HepG2 (cell line): Measurements from ENCODE around the gene PLCB1. TPM values are rescaled to one million over a fixed set of nuclear protein-coding genes. Genes with fewer than 3 reads are reported as not detected.

Experiments
- ATAC-seq: fragments of 200-7000 bp; cut with Tn5 transposase; 3 replicates; pipeline ENCODE4 v1.9.1; 2020; ENCODE audit warnings: mild to moderate bottlenecking, moderate library complexity
- BruUV-seq: library from RNA; stranded (reverse); fragments of 400-500 nt; replicated peaks from 2 replicates; lab custom pipeline; 2021; lab: Mats Ljungman, UMichigan
- CTCF ChIA-PET: fragments of 300-600 bp; formaldehyde crosslinking; extraction: SDS; loops from one replicate; lab custom pipeline; 2021; ENCODE audit warnings: low total read pairs, inconsistent platforms, low intra/inter-chr PET ratio; lab: Yijun Ruan, JAX
- POLR2A ChIA-PET: fragments of 350-600 bp; sonication (Branson Sonifier 250); formaldehyde crosslinking; loops from one replicate; lab custom pipeline; 2020; ENCODE audit warnings: antibody characterized with exemption, inconsistent platforms; lab: Yijun Ruan, JAX
- DNase-seq: peaks from one replicate; pipeline ENCODE4 v3.0.0-alpha.2; 2015; ENCODE audit warnings: low spot score
- FAIRE-seq: peaks from 3 replicates; lab custom pipeline; 2011; peaks lifted over from hg19 to GRCh38; lab: Jason Lieb, UNC
- H2AFZ ChIP-seq: one replicate; pipeline ENCODE4 v1.6.1; 2011; ENCODE audit warnings: low read length, inconsistent platforms
- H3K27ac ChIP-seq: fragments of 300-600 bp; 3 replicates; pipeline ENCODE4 v1.8.0; 2011; ENCODE audit warnings: mixed run types, mild to moderate bottlenecking, mixed read lengths, low read length, inconsistent platforms; ENCODE audit not compliant: insufficient read depth; ENCODE audit errors: extremely low read length
- H3K27me3 ChIP-seq, 2 experiments: fragments of 200-600 bp in 1 of 2; 2 replicates in 1 of 2; 3 replicates in 1 of 2; pipeline versions ENCODE4 v1.6.0 to v1.8.0; 2011; ENCODE audit warnings: low read length in 2 of 2, mild to moderate bottlenecking in 2 of 2, moderate library complexity in 2 of 2, inconsistent platforms in 1 of 2; ENCODE audit not compliant: insufficient read depth in 2 of 2, control insufficient read depth in 1 of 2
- H3K36me3 ChIP-seq, 2 experiments: fragments of 200-600 bp in 1 of 2; replicated peaks in 1 of 2; 2 replicates in 1 of 2; 3 replicates in 1 of 2; pipeline versions ENCODE4 v1.5.1 to v1.8.0; 2011; ENCODE audit warnings: low read length in 2 of 2, inconsistent platforms in 1 of 2; ENCODE audit not compliant: insufficient read depth in 2 of 2, control insufficient read depth in 1 of 2
- H3K4me1 ChIP-seq: 2 replicates; pipeline ENCODE4 v1.5.1; 2012; ENCODE audit warnings: low read length, inconsistent platforms; ENCODE audit not compliant: insufficient read depth
- H3K4me2 ChIP-seq: 2 replicates; pipeline ENCODE4 v1.6.0; 2011; ENCODE audit warnings: low read depth, low read length, inconsistent platforms
- H3K4me3 ChIP-seq, 3 experiments: fragments of 200-600 bp in 1 of 3; sonication (generic), shearing (Covaris generic) in 1 of 3; replicated peaks in 1 of 3; 2 replicates each; pipeline ENCODE4 v1.5.1; 2011 to 2016; ENCODE audit warnings: low read length in 3 of 3, inconsistent platforms in 2 of 3, low read depth in 2 of 3, mild to moderate bottlenecking in 2 of 3, control low read depth in 1 of 3, mixed read lengths in 1 of 3; ENCODE audit not compliant: insufficient read depth in 1 of 3
- H3K79me2 ChIP-seq: one replicate; pipeline ENCODE4 v1.6.1; 2011; ENCODE audit warnings: low read length, inconsistent platforms; ENCODE audit not compliant: insufficient read depth
- H3K9ac ChIP-seq: 2 replicates; pipeline ENCODE4 v1.6.0; 2011; ENCODE audit warnings: mild to moderate bottlenecking, low read depth, low read length, inconsistent platforms; ENCODE audit not compliant: insufficient read depth
- H3K9me3 ChIP-seq: 2 replicates; pipeline ENCODE4 v1.5.1; 2012; ENCODE audit warnings: mild to moderate bottlenecking, low read length
- H4K20me1 ChIP-seq: 2 replicates; pipeline ENCODE4 v1.6.0; 2011; ENCODE audit warnings: inconsistent platforms, mild to moderate bottlenecking, low read length, moderate library complexity; ENCODE audit not compliant: insufficient read depth
- NR1H2 ChIP-seq: sonication (generic); formaldehyde crosslinking; IDR thresholded peaks from 2 replicates; pipeline ENCODE4 v1.8.1; 2022; ENCODE audit warnings: low read depth, missing genetic modification reagents, borderline replicate concordance
- SMAD3 ChIP-seq: sonication (generic); formaldehyde crosslinking; IDR thresholded peaks from 2 replicates; pipeline ENCODE4 v1.4.0; 2020; ENCODE audit warnings: missing genetic modification reagents
- TEAD3 ChIP-seq: optimal IDR thresholded peaks from 2 replicates; pipeline ENCODE3; 2016; ENCODE audit warnings: borderline replicate concordance
- ZNF761 ChIP-seq: sonication (generic); formaldehyde crosslinking; conservative IDR thresholded peaks from 2 replicates; pipeline ENCODE4 v1.4.0; 2020; ENCODE audit warnings: mild to moderate bottlenecking, missing genetic modification reagents
- WGBS: methylation state at CpG from one replicate; pipeline ENCODE4 v1.1.6; 2017; ENCODE audit warnings: low lambda C conversion rate; 5-methylcytosine and 5-hydroxymethylcytosine counted together
- in situ Hi-C: cut with HindIII; loops from 2 replicates; pipeline ENCODE4 v1.10.0; 2017; ENCODE audit warnings: low pct_unique_long_range_greater_than_20kb; ENCODE audit not compliant: extremely low pct_ligation_motif_present
- intact Hi-C: fragments of 100-400 bp; cut with micrococcal nuclease; formaldehyde crosslinking; loops from one replicate; pipeline ENCODE4 v1.10.0; 2022; ENCODE audit not compliant: unreplicated experiment
- polyA plus RNA-seq, 8 experiments: library from polyadenylated mRNA; depleted of rRNA in 3 of 8; stranded (reverse) in 7 of 8; unstranded in 1 of 8; fragments of >200 nt; fragmentation: Illumina TruSeq in 4 of 8; extraction: Trizol in 4 of 8; gene quantifications; 2 replicates each; pipeline versions ENCODE4 v1.2.1 to v1.2.3, GENCODE V29; 2011 to 2016; ENCODE audit warnings: low read depth in 4 of 8, missing spikeins in 1 of 8, mixed read lengths in 1 of 8; ENCODE audit not compliant: insufficient read depth in 1 of 8
- total RNA-seq, 5 experiments: library from RNA; depleted of rRNA; stranded (reverse); fragments of >200 nt; fragmentation: Illumina TruSeq; extraction: Trizol; gene quantifications; 2 replicates each; pipeline ENCODE4 v1.2.3, GENCODE V29; 2016; ENCODE audit warnings: low read depth in 1 of 5
- TF ChIP-seq, protein P1 (sequence below): sonication (generic); formaldehyde crosslinking; IDR thresholded peaks from 2 replicates; pipeline ENCODE4 v1.9.0; 2022; ENCODE audit warnings: missing genetic modification reagents, mild to moderate bottlenecking, borderline replicate concordance
- TF ChIP-seq, protein P2 (sequence below): sonication (generic); formaldehyde crosslinking; IDR thresholded peaks from 2 replicates; pipeline ENCODE4 v1.4.0; 2020; ENCODE audit warnings: mild to moderate bottlenecking, low read depth, missing genetic modification reagents
- TF ChIP-seq, protein P3 (sequence below): sonication (generic); formaldehyde crosslinking; IDR thresholded peaks from 2 replicates; pipeline ENCODE4 v1.4.0; 2020; ENCODE audit warnings: missing genetic modification reagents, mild to moderate bottlenecking, borderline replicate concordance
- TF ChIP-seq, protein P4 (sequence below): sonication (generic); formaldehyde crosslinking; IDR thresholded peaks from 2 replicates; pipeline ENCODE4 v1.4.0; 2020; ENCODE audit warnings: mild to moderate bottlenecking, missing genetic modification reagents
- TF ChIP-seq, protein P5 (sequence below): IDR thresholded peaks from 2 replicates; pipeline ENCODE4 v1.6.1; 2016; ENCODE audit warnings: low read depth, control low read depth

The PLCB1 gene
- total and polyA plus RNA-seq, 2 of the 13 experiments (the other 11 are each of a cell fraction or from before 2014, with no cell fraction given) = 42.4 to 55.9 TPM

DNA sequence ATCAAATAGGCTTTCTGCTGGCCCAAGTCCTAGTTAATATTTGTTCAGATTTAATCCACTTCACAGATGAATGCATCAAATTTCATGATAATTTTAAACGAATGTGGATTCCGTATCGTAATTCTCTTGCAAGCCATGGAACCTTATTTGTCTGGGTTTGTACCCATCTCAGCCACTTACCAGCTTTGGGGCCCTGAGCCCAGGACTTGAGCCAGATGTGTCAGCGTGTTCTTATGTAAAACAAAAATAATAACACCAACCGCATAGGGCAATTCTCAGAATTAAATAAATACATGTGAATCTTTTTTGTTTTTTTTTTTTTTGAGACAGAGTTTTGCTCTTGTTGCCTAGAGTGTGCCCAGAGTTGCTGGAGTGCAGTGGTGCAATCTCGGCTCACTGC is 654.3 kb downstream of the PLCB1 start:
- Histone ChIP-seq H3K79me2 (no peaks in the 10 kb centered on the region), H2AFZ (no peak overlapping the region), H3K4me1 (no peaks in the 10 kb centered on the region), H4K20me1 (no peaks in the 10 kb centered on the region), H3K36me3 (peaks cover 5 to 32% of the 10 kb centered on the region in 2 experiments), H3K4me3 (no peak overlapping the region), H3K9ac (no peak overlapping the region), H3K27ac (no peak overlapping the region), H3K9me3 (no peaks in the 10 kb centered on the region), H3K27me3 (no peaks in the 10 kb centered on the region), H3K4me2 (no peak overlapping the region)
- intact Hi-C loops (no loop called here), in situ Hi-C loops (loop anchor here (10.0 kb wide), 1 partner anchor 578 kb away; no protein-coding TSS in a partner anchor)
- WGBS = 97% methylated on average over 6 of the region's 6 CpGs
- POLR2A ChIA-PET = no interaction called here
- CTCF ChIA-PET = no interaction called here
- DNase-seq = no peak
- ATAC-seq = no peak
- no peak for FAIRE-seq
- BruUV-seq = no TSS peak
- TF ChIP-seq, protein P1, sequence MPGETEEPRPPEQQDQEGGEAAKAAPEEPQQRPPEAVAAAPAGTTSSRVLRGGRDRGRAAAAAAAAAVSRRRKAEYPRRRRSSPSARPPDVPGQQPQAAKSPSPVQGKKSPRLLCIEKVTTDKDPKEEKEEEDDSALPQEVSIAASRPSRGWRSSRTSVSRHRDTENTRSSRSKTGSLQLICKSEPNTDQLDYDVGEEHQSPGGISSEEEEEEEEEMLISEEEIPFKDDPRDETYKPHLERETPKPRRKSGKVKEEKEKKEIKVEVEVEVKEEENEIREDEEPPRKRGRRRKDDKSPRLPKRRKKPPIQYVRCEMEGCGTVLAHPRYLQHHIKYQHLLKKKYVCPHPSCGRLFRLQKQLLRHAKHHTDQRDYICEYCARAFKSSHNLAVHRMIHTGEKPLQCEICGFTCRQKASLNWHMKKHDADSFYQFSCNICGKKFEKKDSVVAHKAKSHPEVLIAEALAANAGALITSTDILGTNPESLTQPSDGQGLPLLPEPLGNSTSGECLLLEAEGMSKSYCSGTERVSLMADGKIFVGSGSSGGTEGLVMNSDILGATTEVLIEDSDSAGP (CRISPR knock-in tag) = no peak
- TF ChIP-seq ZNF761 (CRISPR knock-in tag) = no peak
- TF ChIP-seq SMAD3 (CRISPR knock-in tag) = no peak
- TF ChIP-seq, protein P2, sequence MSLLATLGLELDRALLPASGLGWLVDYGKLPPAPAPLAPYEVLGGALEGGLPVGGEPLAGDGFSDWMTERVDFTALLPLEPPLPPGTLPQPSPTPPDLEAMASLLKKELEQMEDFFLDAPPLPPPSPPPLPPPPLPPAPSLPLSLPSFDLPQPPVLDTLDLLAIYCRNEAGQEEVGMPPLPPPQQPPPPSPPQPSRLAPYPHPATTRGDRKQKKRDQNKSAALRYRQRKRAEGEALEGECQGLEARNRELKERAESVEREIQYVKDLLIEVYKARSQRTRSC (CRISPR knock-in tag) = no peak
- TF ChIP-seq, protein P3, sequence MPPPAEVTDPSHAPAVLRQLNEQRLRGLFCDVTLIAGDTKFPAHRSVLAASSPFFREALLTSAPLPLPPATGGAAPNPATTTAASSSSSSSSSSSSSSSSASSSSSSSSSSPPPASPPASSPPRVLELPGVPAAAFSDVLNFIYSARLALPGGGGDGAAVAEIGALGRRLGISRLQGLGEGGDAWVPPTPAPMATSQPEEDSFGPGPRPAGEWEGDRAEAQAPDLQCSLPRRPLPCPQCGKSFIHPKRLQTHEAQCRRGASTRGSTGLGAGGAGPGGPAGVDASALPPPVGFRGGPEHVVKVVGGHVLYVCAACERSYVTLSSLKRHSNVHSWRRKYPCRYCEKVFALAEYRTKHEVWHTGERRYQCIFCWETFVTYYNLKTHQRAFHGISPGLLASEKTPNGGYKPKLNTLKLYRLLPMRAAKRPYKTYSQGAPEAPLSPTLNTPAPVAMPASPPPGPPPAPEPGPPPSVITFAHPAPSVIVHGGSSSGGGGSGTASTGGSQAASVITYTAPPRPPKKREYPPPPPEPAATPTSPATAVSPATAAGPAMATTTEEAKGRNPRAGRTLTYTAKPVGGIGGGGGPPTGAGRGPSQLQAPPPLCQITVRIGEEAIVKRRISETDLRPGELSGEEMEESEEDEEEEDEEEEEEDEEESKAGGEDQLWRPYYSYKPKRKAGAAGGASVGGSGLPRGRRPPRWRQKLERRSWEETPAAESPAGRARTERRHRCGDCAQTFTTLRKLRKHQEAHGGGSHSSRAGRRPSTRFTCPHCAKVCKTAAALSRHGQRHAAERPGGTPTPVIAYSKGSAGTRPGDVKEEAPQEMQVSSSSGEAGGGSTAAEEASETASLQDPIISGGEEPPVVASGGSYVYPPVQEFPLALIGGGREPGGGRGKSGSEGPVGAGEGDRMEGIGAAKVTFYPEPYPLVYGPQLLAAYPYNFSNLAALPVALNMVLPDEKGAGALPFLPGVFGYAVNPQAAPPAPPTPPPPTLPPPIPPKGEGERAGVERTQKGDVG (CRISPR knock-in tag) = no peak
- no peak for TF ChIP-seq NR1H2 (CRISPR knock-in tag)
- TF ChIP-seq, protein P4, sequence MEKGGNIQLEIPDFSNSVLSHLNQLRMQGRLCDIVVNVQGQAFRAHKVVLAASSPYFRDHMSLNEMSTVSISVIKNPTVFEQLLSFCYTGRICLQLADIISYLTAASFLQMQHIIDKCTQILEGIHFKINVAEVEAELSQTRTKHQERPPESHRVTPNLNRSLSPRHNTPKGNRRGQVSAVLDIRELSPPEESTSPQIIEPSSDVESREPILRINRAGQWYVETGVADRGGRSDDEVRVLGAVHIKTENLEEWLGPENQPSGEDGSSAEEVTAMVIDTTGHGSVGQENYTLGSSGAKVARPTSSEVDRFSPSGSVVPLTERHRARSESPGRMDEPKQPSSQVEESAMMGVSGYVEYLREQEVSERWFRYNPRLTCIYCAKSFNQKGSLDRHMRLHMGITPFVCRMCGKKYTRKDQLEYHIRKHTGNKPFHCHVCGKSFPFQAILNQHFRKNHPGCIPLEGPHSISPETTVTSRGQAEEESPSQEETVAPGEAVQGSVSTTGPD (CRISPR knock-in tag) = no peak
- TF ChIP-seq, protein P5, sequence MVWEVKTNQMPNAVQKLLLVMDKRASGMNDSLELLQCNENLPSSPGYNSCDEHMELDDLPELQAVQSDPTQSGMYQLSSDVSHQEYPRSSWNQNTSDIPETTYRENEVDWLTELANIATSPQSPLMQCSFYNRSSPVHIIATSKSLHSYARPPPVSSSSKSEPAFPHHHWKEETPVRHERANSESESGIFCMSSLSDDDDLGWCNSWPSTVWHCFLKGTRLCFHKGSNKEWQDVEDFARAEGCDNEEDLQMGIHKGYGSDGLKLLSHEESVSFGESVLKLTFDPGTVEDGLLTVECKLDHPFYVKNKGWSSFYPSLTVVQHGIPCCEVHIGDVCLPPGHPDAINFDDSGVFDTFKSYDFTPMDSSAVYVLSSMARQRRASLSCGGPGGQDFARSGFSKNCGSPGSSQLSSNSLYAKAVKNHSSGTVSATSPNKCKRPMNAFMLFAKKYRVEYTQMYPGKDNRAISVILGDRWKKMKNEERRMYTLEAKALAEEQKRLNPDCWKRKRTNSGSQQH (CRISPR knock-in tag) = no peak
- no peak for TF ChIP-seq TEAD3
